CD4-positive, alpha-beta T cell treated with Interleukin-15 for 4 hours (primary cell): ENCODE measurements around the gene FGF8.
"Not testable (repeated sequence)": the region's sequence is repeated elsewhere in the genome, so short reads cannot be mapped to it uniquely, and the experiment has no call there.

Experiments used
- DNase-seq: peaks from one replicate; pipeline ENCODE4 v3.0.0-alpha.2; 2020; ENCODE audit warnings: low spot score

The FGF8 gene, protein sequence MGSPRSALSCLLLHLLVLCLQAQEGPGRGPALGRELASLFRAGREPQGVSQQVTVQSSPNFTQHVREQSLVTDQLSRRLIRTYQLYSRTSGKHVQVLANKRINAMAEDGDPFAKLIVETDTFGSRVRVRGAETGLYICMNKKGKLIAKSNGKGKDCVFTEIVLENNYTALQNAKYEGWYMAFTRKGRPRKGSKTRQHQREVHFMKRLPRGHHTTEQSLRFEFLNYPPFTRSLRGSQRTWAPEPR

GRCh38 chr10:101775273-101776160 is at the start of gene FGF8:
Gene FGF8, minus strand, starts transcription at chr10:101776114. Its CDS starts 214 bp downstream, at chr10:101775900.
- DNase-seq, result no peak

DNA sequence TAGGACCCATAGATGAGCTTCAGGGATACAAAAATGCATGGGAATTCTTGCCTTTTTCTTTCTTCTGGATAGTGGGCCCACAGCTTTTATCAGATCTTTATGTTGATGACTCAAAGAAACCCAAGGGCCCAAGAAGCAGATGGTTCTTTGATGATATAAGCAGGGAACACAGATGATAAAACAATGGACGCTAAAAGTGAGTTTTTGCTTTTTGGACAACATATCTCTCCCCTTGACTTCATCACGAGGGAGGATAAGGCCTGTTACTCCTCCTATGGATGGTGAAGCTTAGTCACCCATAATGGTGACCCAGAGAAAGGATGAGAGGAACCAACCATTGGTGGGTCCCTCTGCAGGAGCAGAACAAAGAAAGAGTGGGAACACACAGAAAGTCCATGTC is 48.8 kb upstream of the FGF8 start:
- no peak for DNase-seq

- no peak for DNase-seq
Observed at GRCh38 chr10:101818872-101819633, 43.1 kb upstream of the FGF8 start.

GRCh38 chr10:101818119-101818871 is 42.4 kb upstream of the FGF8 start, which contains the start of gene OGA:
Gene OGA, minus strand, starts transcription at chr10:101818444. Its CDS starts 422 bp downstream, at chr10:101818022.
- peak; percentile 99 for DNase-seq

- no peak for DNase-seq
Observed at GRCh38 chr10:101817337-101818118, 41.6 kb upstream of the FGF8 start.

GRCh38 chr10:101816913-101817336 is 41.0 kb upstream of the FGF8 start:
- DNase-seq, result no peak

DNA sequence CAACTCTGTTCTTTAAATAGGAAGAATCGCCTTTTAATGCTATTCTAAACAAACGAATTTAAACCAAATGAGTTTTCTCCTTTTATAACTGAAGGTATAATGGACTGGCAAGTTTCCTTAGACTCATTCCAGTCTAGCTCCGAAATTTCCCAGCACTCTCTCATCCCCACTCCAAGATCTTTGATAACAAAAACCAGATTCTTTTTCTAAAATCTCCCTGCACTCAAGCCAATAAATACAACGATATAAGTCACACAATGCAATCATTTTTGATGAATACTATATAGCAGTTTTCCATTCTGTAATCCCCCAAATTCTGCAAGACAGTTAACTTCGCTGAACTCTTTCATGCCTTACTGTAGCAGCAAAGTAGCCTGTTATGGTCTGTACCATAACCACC is 40.5 kb upstream of the FGF8 start:
- DNase-seq, result no peak

DNA sequence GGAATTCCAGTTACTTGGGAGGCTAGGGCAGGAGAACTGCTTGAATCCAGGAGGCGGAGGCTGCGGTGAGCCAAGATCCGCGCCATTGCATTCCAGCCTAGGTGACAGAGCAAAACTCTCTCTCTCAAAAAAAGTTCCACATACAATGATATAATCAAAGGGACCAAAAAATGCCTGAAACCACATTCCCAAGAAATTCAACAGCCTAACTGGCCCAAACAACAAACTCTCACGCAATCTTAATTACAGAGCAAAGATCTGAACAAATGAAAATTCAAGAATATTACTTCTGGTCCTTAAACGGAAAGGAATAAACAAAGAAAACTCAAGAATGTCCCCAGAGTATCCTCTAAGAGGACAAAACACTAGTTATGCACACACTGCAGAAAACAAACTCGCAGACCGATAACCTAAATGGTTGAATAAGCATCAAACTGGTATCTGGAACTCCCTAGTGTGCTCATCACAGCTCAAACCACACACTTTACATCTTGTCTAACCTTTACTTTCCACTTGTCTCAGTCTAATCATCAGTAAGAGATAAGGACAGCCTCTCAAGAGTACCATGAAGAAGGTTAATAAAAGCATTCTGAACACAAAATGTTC is 38.7 kb upstream of the FGF8 start:
- DNase-seq, result peak; percentile 17

- DNase-seq, result no peak
Observed at GRCh38 chr10:101812606-101813005, 36.7 kb upstream of the FGF8 start.

- no peak for DNase-seq
Observed at GRCh38 chr10:101807158-101807557, 31.2 kb upstream of the FGF8 start.

GRCh38 chr10:101803511-101803910 is 27.6 kb upstream of the FGF8 start:
- no peak for DNase-seq

DNA sequence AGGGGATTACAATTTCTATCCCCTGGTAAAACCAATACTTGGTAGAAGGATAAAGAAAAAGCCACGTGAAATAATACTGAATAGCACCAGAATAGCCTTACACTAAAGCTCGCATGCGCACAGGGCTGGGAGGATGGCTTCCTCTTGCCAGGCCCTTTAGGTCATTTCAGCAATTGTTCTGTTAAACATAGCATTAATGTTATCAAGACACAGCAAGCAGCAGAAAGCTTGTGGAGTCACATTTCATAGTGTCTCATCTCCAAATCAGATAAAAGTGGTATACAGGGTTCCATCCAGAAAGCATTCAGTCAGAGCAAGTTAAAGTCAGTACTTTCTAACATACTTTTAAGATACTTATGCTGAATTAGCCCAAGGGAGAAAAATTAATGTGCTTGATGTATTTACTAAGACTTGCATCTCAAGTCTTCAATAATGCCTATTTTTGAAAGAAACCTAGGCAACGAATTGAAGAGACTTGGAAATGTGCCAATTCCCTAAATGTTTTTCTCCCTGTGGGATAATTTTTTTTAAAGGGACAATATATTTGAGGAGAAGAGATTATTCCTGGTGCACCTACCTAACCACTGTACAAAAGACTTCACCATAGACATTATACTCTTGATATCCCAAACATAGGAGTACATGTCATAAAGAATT is 21.6 kb upstream of the FGF8 start:
- DNase-seq, result no peak

GRCh38 chr10:101793526-101793925 is 17.6 kb upstream of the FGF8 start:
- no peak for DNase-seq

DNA sequence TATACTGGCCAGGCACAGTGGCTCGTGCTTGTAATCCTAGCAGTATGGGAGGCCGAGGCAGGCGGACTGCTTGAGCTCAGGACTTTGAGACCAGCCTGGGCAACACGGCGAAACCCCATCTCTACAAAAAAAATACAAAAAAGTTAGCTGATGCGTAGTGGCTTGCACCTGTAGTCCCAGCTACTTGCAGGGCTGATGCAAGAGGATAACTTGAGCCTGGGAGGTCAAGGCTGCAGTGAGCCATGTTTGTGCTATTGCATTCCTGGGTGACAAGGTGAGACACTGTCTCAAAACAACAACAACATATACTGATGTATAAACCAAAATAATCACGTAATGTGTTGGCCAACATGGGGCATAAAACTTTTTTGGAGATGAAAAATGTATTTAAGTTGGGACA is 13.8 kb upstream of the FGF8 start:
- DNase-seq, result no peak

- not testable (repeated sequence) for DNase-seq
Observed at GRCh38 chr10:101789231-101789630, 13.3 kb upstream of the FGF8 start.

DNA sequence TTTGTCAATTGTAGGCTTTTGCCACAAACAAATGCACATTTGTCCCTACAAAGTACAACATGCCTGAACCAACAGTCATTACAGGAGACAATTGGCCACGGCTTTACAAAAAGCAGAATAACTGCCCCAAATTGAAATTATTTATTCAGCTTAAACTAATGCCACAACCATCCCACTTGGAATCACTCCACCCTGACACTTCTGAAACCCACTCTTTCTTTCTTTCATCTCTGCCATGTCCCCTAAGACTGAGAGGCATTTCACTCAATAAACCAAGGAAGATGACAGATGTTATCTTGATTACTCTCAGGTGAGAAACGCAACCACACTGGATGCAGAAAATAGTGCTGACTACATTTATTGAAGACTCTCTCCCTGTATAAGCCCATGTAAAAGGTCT is 9.9 kb upstream of the FGF8 start:
- DNase-seq, result no peak

- DNase-seq, result no peak
Observed at GRCh38 chr10:101784558-101784957, 8.6 kb upstream of the FGF8 start.

DNA sequence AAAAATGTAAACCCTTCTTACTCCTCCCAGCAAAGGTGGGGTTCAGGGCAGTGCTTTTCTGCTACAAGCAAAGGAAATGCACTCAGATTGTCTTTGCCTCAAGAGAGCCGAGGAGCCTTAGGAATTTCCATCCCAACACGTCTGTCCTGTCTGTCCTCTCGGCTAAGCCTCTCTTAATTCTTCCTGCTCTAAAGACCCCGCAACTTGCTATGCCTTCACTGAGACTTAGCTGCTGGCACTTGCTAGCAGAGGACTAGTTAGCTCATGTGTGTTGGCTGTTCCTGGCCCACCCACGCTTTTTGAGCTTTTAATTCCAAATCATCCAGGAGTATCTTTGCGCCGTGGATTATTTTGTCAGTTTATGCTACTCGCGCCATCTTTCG is 7.8 kb upstream of the FGF8 start:
- DNase-seq, result no peak

DNA sequence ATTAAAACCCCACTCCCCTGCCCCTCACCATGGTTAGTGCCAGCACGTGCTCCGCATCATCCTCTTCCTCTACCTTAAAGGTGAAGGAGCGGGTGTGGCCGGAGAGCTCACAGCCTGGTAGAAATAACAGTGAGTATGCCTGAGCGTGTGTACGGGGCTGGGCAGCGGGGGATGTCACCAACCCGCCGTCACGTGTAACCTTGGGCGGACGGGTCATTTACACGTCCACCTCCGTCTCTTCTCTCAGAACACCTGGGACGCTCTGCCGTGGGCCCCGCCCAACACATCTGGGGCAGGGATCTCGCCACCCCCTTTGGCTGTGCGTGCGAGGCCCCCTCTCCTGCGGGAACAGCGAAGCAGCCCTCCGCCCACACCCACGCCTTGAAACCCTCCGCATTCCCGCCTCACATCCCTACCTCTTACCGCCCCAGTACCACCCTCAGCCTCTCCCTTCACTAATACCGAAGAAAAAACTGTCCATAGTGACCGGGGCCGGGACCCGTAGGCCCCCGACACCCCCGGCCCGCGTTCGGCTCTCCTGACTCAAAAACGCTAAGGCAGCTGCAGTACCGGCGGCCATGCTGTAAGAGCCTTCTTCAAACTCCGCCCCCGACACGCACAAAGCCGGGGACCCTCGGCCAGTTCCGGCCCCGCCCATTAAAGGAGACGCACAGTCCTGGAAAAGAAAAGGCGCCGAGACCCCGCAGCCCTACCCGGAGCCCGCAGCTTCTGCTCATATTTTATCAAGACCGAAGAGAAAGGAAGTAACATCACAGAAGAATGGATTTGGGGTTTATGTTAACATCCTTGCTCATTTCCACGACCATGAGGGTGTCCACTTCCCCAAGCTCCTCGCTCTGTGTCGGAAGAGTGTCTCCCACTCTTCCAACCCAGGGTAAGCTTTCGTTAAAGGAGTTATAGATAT is 7.2 kb upstream of the FGF8 start, which contains the start of gene NPM3:
Gene NPM3 (minus strand): TSS at position 636 of the 925 bp plus-strand sequence. CDS start 56 bp downstream, at position 580.
- DNase-seq, result peak; percentile 77
